ENCODE measurements around the gene SLCO4A1. TPM values are rescaled to one million over a fixed set of nuclear protein-coding genes. Genes with fewer than 3 reads are reported as not detected.

Gene SLCO4A1
- total RNA-seq, 1 donor from 2014 or later, result 6.3 TPM

- DNase-seq, result no peak
These were observed 34.7 kb upstream of the SLCO4A1 start for GRCh38 chr20:62607366-62608217.

GRCh38 chr20:62608218-62608565 is 34.1 kb upstream of the SLCO4A1 start:
- no peak for DNase-seq

- no peak for DNase-seq
These were observed 33.0 kb upstream of the SLCO4A1 start for GRCh38 chr20:62609279-62609720.

- DNase-seq, result no peak
These were observed 32.2 kb upstream of the SLCO4A1 start for GRCh38 chr20:62609811-62610757.

GRCh38 chr20:62611012-62611411 is 31.3 kb upstream of the SLCO4A1 start:
- DNase-seq, result no peak

GRCh38 chr20:62611819-62612218 is 30.5 kb upstream of the SLCO4A1 start:
- DNase-seq, result no peak

GRCh38 chr20:62614085-62614960 is 28.0 kb upstream of the SLCO4A1 start:
- no peak for DNase-seq

- no peak for DNase-seq
These were observed 27.2 kb upstream of the SLCO4A1 start for GRCh38 chr20:62614961-62615680.

GRCh38 chr20:62615750-62616251 is 26.5 kb upstream of the SLCO4A1 start:
- no peak for DNase-seq

- no peak for DNase-seq
These were observed 25.3 kb upstream of the SLCO4A1 start for GRCh38 chr20:62616728-62617621.

- no peak for DNase-seq
These were observed 24.4 kb upstream of the SLCO4A1 start for GRCh38 chr20:62617711-62618483.

GRCh38 chr20:62618611-62619529 is 23.4 kb upstream of the SLCO4A1 start:
- DNase-seq, result no peak

- no peak for DNase-seq
These were observed 21.7 kb upstream of the SLCO4A1 start for GRCh38 chr20:62620625-62621024.

GRCh38 chr20:62621251-62622110 is 20.8 kb upstream of the SLCO4A1 start:
- DNase-seq, result no peak

- DNase-seq, result no peak
These were observed 20.0 kb upstream of the SLCO4A1 start for GRCh38 chr20:62622178-62622876.

- no peak for DNase-seq
These were observed 19.3 kb upstream of the SLCO4A1 start for GRCh38 chr20:62622877-62623487.
